GM23338 (cell line): Measurements from ENCODE around the gene MAPK4. TPM values are rescaled to one million over a fixed set of nuclear protein-coding genes. Genes with fewer than 3 reads are reported as not detected.

ENCODE experiments used
- ATAC-seq: fragments of 200-7000 bp; cut with Tn5 transposase; 3 replicates; pipeline ENCODE4 v1.9.1; 2020
- DNase-seq: peaks from one replicate; pipeline ENCODE4 v3.0.0-alpha.2; 2015; ENCODE audit warnings: low spot score
- H2AFZ ChIP-seq: fragments of 200-600 bp; sonication (generic); 2 replicates; pipeline ENCODE4 v1.8.0; 2016; ENCODE audit warnings: antibody characterized with exemption, mild to moderate bottlenecking, moderate library complexity
- H3F3A ChIP-seq: fragments of 200-600 bp; sonication (generic); replicated peaks from 2 replicates; pipeline ENCODE4 v1.8.0; 2017; ENCODE audit warnings: antibody characterized with exemption, mixed run types, low read depth
- H3K27ac ChIP-seq: fragments of 200-600 bp; sonication (generic); 2 replicates; pipeline ENCODE4 v1.6.1; 2016; ENCODE audit warnings: low read depth
- H3K27me3 ChIP-seq: fragments of 200-600 bp; sonication (generic); 2 replicates; pipeline ENCODE4 v1.8.0; 2016; ENCODE audit warnings: mild to moderate bottlenecking, mixed run types, moderate library complexity; ENCODE audit not compliant: insufficient read depth
- H3K36me3 ChIP-seq: fragments of 200-600 bp; sonication (generic); 2 replicates; pipeline ENCODE4 v1.8.0; 2016; ENCODE audit warnings: mild to moderate bottlenecking; ENCODE audit not compliant: insufficient read depth
- H3K4me1 ChIP-seq: fragments of 200-600 bp; sonication (generic); 2 replicates; pipeline ENCODE4 v1.8.0; 2016; ENCODE audit warnings: mild to moderate bottlenecking, moderate library complexity; ENCODE audit not compliant: insufficient read depth
- H3K4me2 ChIP-seq: fragments of 200-600 bp; sonication (generic); 2 replicates; pipeline ENCODE4 v1.7.1; 2017; ENCODE audit warnings: mixed run types
- H3K4me3 ChIP-seq: fragments of 200-600 bp; sonication (generic); 2 replicates; pipeline ENCODE4 v1.6.1; 2016; ENCODE audit warnings: mixed run types
- H3K79me2 ChIP-seq: fragments of 200-600 bp; sonication (generic); replicated peaks from 2 replicates; pipeline ENCODE4 v1.8.0; 2017; ENCODE audit warnings: mild to moderate bottlenecking; ENCODE audit not compliant: insufficient read depth
- H3K9me2 ChIP-seq: fragments of 200-600 bp; sonication (generic); 2 replicates; pipeline ENCODE4 v1.8.0; 2017; ENCODE audit not compliant: insufficient read depth
- H4K20me1 ChIP-seq: fragments of 200-600 bp; sonication (generic); replicated peaks from 2 replicates; pipeline ENCODE4 v1.8.0; 2017; ENCODE audit warnings: mild to moderate bottlenecking; ENCODE audit not compliant: insufficient read depth
- H3K27ac Mint-ChIP-seq: 2 replicates; pipeline ENCODE4 v1.8.0; 2020; ENCODE audit warnings: inconsistent platforms, mild to moderate bottlenecking, moderate library complexity, mixed read lengths
- H3K27me3 Mint-ChIP-seq: 3 replicates; pipeline ENCODE4 v1.8.0; 2022; ENCODE audit warnings: low read depth, mild to moderate bottlenecking, moderate library complexity, mixed read lengths, inconsistent platforms; ENCODE audit not compliant: insufficient read depth, poor library complexity
- H3K36me3 Mint-ChIP-seq: 3 replicates; pipeline ENCODE4 v1.8.0; 2021; ENCODE audit warnings: low read depth, mild to moderate bottlenecking, inconsistent platforms, moderate library complexity, mixed read lengths
- H3K4me1 Mint-ChIP-seq: 3 replicates; pipeline ENCODE4 v1.8.0; 2020; ENCODE audit warnings: mild to moderate bottlenecking, inconsistent platforms, mixed read lengths
- H3K4me3 Mint-ChIP-seq: 3 replicates; pipeline ENCODE4 v1.8.0; 2021; ENCODE audit warnings: moderate library complexity, mild to moderate bottlenecking, inconsistent platforms, mixed read lengths
- H3K9me3 Mint-ChIP-seq: 3 replicates; pipeline ENCODE4 v1.8.0; 2020; ENCODE audit warnings: moderate library complexity, mild to moderate bottlenecking, inconsistent platforms, mixed read lengths
- CTCF ChIP-seq, 2 experiments: fragments of 200-600 bp in 1 of 2; sonication (generic) in 1 of 2; conservative IDR thresholded peaks; 2 replicates each; pipeline versions ENCODE4 v1.5.1 to v1.6.1; 2016 to 2017; ENCODE audit warnings: antibody characterized with exemption in 2 of 2, low read depth in 2 of 2, mild to moderate bottlenecking in 2 of 2, moderate library complexity in 1 of 2
- STAT1 ChIP-seq: IDR thresholded peaks from one replicate; pipeline ENCODE4 v1.6.1; 2016; ENCODE audit warnings: antibody characterized with exemption; ENCODE audit not compliant: unreplicated experiment
- polyA plus RNA-seq: library from polyadenylated mRNA; unstranded; fragments of >200 nt; fragmentation: Nextera tagmentation; extraction: Ambion mirVana; gene quantifications from 2 replicates; pipeline ENCODE4 v1.2.1, GENCODE V29; 2016
- total RNA-seq: library from RNA; depleted of rRNA; stranded (reverse); fragments of >200 nt; shearing (Covaris generic); gene quantifications from 2 replicates; pipeline ENCODE4 v1.2.3, GENCODE V29; 2014
- TF ChIP-seq, protein P1 (sequence below): fragments of 250-450 bp; sonication (Bioruptor Pico); IDR thresholded peaks from 2 replicates; pipeline ENCODE4 v1.5.0; 2020; ENCODE audit warnings: mild to moderate bottlenecking, moderate library complexity

MAPK4 gene
- total and polyA plus RNA-seq, 2 experiments from 2014 or later = 1.3 to 4.4 TPM

- Mint-ChIP-seq H3K27me3 (peaks cover 5% of the 10 kb centered on the region), H3K9me3 (peaks cover 2% of the 10 kb centered on the region; the same call in 1 of the 3 replicates), H3K4me1 (peaks cover 7% of the 10 kb centered on the region), H3K4me3 (no peak overlapping the region), H3K27ac (no peak overlapping the region; the same call in 1 of the 2 replicates), H3K36me3 (no peaks in the 10 kb centered on the region; the same call in 1 of the 3 replicates)
- Histone ChIP-seq H3K4me2 (no peak overlapping the region), H4K20me1 (no peaks in the 10 kb centered on the region), H3K27ac (no peak overlapping the region), H3F3A (no peaks in the 10 kb centered on the region), H3K79me2 (no peaks in the 10 kb centered on the region), H3K9me2 (0 out of 2 replicates have a peak, but pooled peaks cover 3% of the 10 kb centered on the region), H2AFZ (no peak overlapping the region), H3K4me3 (no peak overlapping the region), H3K36me3 (no peaks in the 10 kb centered on the region), H3K27me3 (no peaks in the 10 kb centered on the region), H3K4me1 (0 out of 2 replicates have a peak, but pooled peaks cover 9% of the 10 kb centered on the region)
- TF ChIP-seq STAT1 (no peak), CTCF (conservative IDR thresholded peaks at IDR 0.05; ENCODE audit: low read depth in 2 of 2) (no peak)
- TF ChIP-seq, protein P1, sequence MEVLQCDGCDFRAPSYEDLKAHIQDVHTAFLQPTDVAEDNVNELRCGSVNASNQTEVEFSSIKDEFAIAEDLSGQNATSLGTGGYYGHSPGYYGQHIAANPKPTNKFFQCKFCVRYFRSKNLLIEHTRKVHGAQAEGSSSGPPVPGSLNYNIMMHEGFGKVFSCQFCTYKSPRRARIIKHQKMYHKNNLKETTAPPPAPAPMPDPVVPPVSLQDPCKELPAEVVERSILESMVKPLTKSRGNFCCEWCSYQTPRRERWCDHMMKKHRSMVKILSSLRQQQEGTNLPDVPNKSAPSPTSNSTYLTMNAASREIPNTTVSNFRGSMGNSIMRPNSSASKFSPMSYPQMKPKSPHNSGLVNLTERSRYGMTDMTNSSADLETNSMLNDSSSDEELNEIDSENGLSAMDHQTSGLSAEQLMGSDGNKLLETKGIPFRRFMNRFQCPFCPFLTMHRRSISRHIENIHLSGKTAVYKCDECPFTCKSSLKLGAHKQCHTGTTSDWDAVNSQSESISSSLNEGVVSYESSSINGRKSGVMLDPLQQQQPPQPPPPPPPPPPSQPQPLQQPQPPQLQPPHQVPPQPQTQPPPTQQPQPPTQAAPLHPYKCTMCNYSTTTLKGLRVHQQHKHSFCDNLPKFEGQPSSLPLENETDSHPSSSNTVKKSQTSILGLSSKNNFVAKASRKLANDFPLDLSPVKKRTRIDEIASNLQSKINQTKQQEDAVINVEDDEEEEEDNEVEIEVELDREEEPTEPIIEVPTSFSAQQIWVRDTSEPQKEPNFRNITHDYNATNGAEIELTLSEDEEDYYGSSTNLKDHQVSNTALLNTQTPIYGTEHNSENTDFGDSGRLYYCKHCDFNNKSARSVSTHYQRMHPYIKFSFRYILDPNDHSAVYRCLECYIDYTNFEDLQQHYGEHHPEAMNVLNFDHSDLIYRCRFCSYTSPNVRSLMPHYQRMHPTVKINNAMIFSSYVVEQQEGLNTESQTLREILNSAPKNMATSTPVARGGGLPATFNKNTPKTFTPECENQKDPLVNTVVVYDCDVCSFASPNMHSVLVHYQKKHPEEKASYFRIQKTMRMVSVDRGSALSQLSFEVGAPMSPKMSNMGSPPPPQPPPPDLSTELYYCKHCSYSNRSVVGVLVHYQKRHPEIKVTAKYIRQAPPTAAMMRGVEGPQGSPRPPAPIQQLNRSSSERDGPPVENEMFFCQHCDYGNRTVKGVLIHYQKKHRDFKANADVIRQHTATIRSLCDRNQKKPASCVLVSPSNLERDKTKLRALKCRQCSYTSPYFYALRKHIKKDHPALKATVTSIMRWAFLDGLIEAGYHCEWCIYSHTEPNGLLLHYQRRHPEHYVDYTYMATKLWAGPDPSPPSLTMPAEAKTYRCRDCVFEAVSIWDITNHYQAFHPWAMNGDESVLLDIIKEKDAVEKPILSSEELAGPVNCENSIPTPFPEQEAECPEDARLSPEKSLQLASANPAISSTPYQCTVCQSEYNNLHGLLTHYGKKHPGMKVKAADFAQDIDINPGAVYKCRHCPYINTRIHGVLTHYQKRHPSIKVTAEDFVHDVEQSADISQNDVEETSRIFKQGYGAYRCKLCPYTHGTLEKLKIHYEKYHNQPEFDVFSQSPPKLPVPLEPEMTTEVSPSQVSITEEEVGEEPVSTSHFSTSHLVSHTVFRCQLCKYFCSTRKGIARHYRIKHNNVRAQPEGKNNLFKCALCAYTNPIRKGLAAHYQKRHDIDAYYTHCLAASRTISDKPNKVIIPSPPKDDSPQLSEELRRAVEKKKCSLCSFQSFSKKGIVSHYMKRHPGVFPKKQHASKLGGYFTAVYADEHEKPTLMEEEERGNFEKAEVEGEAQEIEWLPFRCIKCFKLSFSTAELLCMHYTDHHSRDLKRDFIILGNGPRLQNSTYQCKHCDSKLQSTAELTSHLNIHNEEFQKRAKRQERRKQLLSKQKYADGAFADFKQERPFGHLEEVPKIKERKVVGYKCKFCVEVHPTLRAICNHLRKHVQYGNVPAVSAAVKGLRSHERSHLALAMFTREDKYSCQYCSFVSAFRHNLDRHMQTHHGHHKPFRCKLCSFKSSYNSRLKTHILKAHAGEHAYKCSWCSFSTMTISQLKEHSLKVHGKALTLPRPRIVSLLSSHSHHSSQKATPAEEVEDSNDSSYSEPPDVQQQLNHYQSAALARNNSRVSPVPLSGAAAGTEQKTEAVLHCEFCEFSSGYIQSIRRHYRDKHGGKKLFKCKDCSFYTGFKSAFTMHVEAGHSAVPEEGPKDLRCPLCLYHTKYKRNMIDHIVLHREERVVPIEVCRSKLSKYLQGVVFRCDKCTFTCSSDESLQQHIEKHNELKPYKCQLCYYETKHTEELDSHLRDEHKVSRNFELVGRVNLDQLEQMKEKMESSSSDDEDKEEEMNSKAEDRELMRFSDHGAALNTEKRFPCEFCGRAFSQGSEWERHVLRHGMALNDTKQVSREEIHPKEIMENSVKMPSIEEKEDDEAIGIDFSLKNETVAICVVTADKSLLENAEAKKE (CRISPR knock-in tag) = no peak
- ATAC-seq (no peak), DNase-seq (no peak)
Observed at GRCh38 chr18:50727721-50728471, 168.0 kb downstream of the MAPK4 start.
